ENCODE data around the gene PTPRF.

The PTPRF gene

DNA sequence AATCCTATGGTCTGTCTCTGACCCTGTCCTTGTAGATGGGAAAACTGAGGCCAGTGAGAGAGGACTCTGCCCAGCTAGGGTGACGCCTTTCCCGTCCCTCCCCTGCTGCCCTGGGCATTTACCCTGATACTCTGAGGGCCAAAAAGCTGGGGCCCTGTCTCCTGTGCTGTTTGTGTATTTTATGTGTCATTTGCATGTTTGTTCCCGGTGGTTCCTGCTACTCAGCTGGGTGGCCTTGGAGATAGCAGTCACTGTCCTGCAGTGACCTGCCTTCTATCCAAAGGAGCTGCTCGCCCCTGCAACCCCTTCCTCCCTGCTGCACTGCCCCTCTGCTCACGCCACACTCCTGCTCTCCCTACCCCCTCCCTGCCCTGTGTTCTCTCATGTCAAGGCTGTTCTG lies 78.1 kb downstream of the PTPRF start:
- DNase-seq (ENCODE audit: low read depth) = no peak

- DNase-seq (ENCODE audit: low read depth) = no peak
These were observed 79.7 kb downstream of the PTPRF start for GRCh38 chr1:43610339-43610738.

GRCh38 chr1:43611950-43612349 lies 81.3 kb downstream of the PTPRF start:
- DNase-seq (ENCODE audit: low read depth) = no peak

GRCh38 chr1:43612406-43612805 lies 81.7 kb downstream of the PTPRF start:
- DNase-seq (ENCODE audit: low read depth) = no peak

- DNase-seq (ENCODE audit: low read depth) = no peak
These were observed 82.6 kb downstream of the PTPRF start for GRCh38 chr1:43613075-43613942.

GRCh38 chr1:43614211-43614610 lies 83.5 kb downstream of the PTPRF start:
- DNase-seq (ENCODE audit: low read depth) = no peak

GRCh38 chr1:43614891-43615290 lies 84.2 kb downstream of the PTPRF start:
- no peak for DNase-seq (ENCODE audit: low read depth)

GRCh38 chr1:43616383-43616782 lies 85.7 kb downstream of the PTPRF start:
- DNase-seq (ENCODE audit: low read depth) = no peak

- no peak for DNase-seq (ENCODE audit: low read depth)
These were observed 86.3 kb downstream of the PTPRF start for GRCh38 chr1:43617011-43617410.

- no peak for DNase-seq (ENCODE audit: low read depth)
These were observed 87.0 kb downstream of the PTPRF start for GRCh38 chr1:43617668-43618067.

DNA sequence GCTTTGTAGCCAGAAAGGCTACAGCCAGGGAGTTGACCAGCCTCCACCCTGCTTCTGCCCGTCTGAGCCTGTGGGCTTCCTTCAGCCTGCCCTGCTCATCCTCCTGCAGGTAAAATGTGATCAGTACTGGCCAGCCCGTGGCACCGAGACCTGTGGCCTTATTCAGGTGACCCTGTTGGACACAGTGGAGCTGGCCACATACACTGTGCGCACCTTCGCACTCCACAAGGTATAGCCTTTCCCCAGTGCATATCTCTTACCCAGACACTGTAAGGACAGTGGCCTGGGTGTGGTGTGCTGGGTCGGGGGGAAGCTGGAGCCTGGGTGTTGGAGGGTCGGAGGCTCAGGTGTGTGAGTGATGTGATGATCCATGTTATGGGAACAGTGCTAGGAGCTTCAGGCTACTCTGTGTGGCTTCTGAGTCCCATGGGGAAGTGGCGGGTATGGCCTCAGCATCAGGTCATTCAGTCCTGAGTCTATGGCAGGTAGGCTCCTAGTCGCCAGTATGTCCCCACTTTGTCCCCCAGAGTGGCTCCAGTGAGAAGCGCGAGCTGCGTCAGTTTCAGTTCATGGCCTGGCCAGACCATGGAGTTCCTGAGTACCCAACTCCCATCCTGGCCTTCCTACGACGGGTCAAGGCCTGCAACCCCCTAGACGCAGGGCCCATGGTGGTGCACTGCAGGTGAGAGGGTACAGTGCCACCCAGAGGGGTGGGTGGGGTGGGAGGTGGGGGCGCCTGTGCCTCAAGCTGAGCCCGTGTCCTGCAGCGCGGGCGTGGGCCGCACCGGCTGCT lies 88.0 kb downstream of the PTPRF start:
- DNase-seq (ENCODE audit: low read depth) = no peak

DNA sequence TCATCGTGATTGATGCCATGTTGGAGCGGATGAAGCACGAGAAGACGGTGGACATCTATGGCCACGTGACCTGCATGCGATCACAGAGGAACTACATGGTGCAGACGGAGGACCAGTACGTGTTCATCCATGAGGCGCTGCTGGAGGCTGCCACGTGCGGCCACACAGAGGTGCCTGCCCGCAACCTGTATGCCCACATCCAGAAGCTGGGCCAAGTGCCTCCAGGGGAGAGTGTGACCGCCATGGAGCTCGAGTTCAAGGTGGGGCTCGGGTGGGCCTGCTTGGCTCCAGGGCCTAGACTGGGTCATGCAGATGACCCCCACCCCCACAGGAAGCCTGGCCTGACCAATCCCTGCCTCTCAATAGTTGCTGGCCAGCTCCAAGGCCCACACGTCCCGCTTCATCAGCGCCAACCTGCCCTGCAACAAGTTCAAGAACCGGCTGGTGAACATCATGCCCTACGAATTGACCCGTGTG lies 88.7 kb downstream of the PTPRF start:
- no peak for DNase-seq (ENCODE audit: low read depth)

DNA sequence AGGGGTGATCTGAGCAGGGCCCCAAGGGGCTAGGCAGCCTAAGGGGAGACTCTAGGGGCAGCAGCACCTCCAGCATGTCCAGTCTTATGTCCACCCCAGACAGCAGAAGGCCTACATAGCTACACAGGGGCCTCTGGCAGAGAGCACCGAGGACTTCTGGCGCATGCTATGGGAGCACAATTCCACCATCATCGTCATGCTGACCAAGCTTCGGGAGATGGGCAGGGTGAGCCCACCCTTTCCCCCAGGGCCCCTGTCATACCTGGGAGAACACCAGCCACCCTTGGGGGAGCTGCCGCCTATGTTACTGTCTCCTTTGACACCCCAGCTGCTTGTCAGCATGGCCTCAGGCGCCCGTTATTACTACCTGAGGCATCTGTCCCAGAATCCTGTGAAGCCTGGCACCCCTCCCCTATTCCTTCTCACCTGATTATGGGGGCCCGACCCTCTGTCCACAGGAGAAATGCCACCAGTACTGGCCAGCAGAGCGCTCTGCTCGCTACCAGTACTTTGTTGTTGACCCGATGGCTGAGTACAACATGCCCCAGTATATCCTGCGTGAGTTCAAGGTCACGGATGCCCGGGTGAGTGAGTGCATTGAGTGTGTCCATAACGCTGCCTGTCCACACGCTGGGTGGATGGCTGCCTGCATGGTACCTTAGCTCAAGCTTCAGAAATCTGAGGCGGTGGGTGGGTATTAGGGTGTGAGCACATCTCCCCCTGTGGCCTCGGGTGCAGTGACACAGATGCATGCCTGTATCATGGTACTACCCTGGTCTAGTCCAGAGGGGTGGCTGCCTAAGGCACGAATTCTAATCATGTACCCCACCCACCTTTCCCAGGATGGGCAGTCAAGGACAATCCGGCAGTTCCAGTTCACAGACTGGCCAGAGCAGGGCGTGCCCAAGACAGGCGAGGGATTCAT lies 89.6 kb downstream of the PTPRF start:
- DNase-seq (ENCODE audit: low read depth) = no peak

GRCh38 chr1:43620956-43621355 lies 90.3 kb downstream of the PTPRF start:
- DNase-seq (ENCODE audit: low read depth) = no peak

- DNase-seq (ENCODE audit: low read depth) = no peak
These were observed 90.7 kb downstream of the PTPRF start for GRCh38 chr1:43621386-43621785.

- no peak for DNase-seq (ENCODE audit: low read depth)
These were observed 91.2 kb downstream of the PTPRF start for GRCh38 chr1:43621861-43622260.

DNA sequence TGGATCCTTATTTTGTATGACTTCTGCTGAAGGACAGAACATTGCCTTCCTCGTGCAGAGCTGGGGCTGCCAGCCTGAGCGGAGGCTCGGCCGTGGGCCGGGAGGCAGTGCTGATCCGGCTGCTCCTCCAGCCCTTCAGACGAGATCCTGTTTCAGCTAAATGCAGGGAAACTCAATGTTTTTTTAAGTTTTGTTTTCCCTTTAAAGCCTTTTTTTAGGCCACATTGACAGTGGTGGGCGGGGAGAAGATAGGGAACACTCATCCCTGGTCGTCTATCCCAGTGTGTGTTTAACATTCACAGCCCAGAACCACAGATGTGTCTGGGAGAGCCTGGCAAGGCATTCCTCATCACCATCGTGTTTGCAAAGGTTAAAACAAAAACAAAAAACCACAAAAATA lies 91.8 kb downstream of the PTPRF start:
- DNase-seq (ENCODE audit: low read depth) = peak; percentile 65

DNA sequence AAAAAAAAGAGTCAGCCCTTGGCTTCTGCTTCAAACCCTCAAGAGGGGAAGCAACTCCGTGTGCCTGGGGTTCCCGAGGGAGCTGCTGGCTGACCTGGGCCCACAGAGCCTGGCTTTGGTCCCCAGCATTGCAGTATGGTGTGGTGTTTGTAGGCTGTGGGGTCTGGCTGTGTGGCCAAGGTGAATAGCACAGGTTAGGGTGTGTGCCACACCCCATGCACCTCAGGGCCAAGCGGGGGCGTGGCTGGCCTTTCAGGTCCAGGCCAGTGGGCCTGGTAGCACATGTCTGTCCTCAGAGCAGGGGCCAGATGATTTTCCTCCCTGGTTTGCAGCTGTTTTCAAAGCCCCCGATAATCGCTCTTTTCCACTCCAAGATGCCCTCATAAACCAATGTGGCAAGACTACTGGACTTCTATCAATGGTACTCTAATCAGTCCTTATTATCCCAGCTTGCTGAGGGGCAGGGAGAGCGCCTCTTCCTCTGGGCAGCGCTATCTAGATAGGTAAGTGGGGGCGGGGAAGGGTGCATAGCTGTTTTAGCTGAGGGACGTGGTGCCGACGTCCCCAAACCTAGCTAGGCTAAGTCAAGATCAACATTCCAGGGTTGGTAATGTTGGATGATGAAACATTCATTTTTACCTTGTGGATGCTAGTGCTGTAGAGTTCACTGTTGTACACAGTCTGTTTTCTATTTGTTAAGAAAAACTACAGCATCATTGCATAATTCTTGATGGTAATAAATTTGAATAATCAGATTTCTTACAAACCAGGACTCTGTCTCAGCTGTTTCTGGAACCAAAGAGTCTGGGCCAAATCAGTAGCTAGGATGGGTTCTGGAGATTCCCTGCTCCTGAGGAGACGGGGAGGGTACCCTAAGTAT lies 92.5 kb downstream of the PTPRF start:
- no peak for DNase-seq (ENCODE audit: low read depth)

GRCh38 chr1:43625063-43625780 lies 94.5 kb downstream of the PTPRF start:
- DNase-seq (ENCODE audit: low read depth) = no peak

DNA sequence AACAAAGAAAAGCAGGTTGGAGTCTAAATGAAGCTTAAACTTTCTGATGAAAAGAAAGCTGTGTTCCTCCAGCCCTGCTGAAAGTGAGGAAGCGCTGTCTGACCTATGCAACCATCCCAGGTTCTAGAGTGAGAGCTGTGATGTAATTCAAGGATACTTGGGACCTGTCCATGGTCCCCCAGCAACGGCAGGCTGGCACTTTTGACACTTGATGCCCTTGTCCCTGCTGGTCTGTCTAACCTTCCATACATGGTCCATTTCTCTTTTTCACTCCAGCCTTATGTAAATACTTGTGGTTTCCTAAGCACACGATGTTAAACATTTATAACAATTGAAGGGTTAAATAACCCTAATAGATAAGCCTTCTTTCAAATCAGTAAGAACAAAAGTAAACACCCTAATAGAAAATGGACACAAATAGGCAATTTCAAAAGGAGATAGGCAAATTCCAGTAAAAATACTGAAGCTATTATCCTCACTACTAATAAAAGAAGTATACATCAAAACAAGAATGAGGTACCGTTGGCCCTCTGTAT lies 101.5 kb downstream of the PTPRF start:
- no peak for DNase-seq (ENCODE audit: low read depth)

Measured in GM04504 (cell line).